ENCODE measurements around the gene CCDC85C. TPM values are rescaled to one million over a fixed set of nuclear protein-coding genes. Genes with fewer than 3 reads are reported as not detected.

The CCDC85C gene
- polyA plus RNA-seq, 12 donors: 2.9 to 10.4 (median 3.7) TPM; not detected in 1

DNA sequence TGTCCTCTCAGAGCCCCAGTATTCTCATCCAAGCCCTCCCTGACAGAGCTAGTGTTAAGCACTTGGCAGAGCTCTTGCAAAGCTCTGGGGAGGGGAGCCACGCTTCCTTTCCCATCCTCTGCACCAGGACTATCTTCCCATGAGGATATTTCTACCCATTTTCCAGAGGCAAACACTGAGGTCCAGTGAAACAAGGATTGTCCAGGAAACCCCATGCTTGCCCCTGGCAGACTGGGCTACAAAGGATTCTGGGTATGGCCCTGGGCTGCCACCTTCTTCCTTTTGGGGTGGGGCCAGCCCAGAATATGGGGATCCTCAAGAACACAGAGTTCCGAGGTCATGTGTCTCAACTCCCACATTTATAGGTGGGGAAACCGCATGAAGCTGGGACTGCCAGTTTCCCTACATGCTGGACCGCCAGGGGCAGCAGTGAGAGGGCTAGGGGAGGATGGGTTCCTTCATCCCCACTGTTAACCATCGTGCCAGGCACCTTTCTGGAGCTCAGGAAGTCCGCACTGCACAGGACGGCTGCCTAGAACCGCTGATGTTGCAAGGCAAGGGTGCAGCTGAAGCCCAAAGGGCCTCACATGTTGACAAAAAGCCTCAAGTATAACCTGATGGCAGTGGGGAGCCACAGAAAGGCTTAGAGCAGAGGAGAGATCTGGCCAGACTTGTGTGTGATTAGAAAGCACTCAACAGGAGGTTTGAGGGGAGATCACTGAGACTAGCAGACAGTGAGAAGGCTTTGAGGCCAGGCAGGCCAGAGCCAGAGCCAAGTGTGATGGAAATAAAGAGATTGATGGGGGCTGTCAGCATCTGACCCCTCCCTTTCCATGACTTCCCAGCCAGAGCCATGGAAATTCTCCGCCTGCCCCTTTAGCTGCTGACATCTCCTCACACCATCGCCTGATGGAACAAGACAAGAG lies 5.5 kb upstream of the CCDC85C start:
- DNase-seq: no peak

DNA sequence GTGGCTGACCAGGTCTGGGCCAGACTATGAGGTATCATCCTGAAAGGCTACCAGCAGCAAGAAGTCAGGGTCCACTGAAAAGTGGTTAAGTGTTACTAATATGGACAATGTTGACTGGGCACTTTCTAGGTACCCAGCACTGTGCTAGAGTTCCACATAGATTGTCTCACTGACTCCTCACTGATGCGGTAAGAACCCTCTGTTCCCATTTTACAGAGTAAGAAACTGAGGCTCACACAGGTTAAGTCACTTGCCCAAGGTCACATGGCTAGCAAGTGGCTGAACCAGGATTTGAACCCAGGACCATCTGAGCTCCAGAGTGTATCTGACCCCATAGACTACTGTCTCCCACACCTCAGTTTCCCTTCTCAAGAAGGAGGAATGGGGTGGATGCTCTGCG lies 4.6 kb upstream of the CCDC85C start:
- DNase-seq: no peak

DNA sequence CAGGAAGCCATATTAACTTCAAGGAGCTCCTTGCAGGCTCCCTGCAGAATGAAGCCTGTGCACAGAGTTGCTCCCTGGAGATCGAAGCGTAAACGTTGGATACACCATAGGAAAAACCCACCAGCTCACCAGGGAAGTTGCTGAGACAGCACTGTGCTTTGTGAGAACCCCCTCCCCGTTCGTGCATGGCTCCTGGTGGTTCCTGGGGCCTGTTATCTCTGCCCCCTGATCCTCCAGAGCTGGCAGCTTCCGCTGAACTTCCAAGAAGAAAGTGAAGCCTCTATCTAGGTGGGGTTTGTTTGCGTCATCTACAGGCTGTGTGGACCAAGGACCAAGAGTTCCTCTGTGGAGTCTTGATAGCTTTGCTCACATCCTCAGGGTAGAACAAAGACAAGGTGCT lies 2.4 kb upstream of the CCDC85C start:
- DNase-seq: no peak

DNA sequence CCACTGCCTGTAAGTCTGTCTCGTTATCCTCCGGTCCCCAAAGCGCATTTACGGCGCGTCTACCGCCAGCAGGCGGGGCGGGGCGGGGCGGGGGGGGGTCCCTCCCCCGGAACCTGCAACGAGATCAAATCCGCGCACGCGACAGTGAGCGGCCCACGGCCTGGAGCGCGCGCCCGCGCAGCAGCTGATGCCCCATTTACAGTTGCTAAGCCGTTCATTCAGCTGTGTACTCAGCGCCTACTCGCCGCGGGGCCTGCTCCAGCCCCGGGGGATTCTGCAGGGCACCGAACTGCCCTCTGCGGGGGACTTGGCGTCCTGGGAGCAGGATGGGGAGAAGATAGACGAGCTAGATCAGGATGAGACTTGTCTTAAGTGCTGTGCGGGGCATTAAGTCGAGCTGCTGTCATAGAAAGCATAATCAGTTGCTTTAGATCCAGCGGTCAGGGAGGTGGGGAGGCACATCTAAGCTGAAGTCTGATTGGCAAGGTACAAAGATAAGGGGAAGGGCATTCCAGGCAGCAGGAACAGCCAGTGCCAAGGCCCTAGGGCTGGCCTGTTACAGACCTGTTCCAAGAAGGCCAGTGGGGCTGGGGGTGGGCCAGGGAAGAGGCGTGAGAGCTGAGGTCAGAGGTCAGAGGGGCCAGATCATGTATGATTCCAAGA lies 1.4 kb upstream of the CCDC85C start:
- DNase-seq: no peak

DNA sequence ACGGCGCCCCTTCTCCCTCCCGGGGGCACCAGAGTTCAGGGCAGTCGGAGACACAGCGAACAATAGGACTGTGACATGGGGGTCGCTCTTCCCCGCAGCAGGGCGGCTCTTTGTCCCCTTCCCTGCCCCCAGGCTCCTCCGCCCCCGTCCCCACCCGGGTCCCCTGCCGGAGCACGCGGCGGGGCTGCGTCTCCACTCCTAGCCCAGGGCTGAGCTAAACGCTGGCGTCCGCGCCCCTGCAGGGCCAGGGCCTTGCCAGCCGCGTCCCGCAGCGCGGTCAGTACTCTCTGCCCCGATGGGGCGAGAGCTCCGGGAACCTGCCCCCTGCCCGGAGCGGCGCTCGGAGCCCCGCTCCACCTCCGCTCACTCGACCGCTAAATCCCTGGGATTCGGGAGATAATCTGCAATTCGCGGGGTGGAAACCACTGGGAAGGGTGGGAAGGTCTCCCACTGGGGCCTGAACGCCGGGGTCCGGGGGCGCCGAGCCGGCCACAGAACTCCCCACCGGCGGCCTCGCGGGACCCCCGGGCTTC lies 825 bp upstream of the CCDC85C start:
- DNase-seq: no peak

DNA sequence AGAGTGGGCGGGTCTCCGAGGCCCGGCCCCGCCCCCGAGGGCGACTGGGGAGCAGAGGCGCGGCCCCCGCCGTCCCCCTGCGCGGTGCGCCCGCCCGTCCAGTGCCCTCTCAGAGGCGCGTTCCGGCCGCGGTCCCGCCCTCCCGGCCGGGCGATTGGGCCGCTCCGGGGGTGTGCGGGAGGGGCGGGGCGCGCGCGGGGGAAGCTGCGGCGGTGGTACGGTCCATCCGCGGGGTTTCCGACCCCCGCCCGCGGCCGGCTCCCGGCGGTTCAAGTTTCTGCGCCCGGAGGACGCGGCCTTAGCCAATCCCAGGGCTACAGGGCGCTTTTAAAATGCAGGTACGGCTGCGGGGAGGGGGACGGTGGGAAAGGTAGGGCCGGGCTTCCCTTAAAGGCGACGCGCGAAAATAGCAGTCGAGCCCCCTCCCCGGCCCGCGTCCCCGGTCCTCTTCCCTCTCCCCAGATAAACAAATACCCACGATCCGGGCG lies 315 bp upstream of the CCDC85C start:
- DNase-seq: peak; percentile 90

DNA sequence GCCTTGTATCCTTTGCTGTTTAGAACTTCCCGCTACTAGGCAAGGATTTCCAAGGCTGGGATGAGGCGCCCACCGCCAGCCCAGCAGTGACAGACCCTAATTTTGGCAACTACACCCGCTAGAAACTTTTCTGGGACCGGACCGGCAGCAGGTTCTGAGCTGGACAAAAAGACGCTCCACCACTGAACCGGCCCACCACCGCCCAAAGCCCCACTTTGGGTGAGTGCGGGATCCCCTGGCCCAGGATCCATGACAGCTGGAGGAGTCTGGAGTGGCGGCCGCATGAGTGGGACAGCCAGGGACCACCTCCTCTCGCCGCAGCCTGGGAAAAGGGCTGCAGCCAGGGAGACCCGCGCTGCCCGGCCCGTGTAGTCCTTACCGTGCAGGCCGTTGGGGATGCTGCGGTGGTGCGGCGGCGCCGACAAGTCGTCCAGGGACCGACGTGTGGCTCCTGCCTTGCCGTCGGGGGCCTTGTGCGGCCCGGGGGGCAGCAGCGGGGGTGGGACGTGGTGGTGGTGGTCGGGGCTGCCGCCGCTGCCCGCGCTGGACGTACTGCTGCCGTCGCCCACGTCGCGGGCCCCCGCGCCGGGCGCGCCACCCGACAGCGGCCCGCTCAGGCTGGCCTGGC lies 1.1 kb downstream of the CCDC85C start:
- DNase-seq: no peak

DNA sequence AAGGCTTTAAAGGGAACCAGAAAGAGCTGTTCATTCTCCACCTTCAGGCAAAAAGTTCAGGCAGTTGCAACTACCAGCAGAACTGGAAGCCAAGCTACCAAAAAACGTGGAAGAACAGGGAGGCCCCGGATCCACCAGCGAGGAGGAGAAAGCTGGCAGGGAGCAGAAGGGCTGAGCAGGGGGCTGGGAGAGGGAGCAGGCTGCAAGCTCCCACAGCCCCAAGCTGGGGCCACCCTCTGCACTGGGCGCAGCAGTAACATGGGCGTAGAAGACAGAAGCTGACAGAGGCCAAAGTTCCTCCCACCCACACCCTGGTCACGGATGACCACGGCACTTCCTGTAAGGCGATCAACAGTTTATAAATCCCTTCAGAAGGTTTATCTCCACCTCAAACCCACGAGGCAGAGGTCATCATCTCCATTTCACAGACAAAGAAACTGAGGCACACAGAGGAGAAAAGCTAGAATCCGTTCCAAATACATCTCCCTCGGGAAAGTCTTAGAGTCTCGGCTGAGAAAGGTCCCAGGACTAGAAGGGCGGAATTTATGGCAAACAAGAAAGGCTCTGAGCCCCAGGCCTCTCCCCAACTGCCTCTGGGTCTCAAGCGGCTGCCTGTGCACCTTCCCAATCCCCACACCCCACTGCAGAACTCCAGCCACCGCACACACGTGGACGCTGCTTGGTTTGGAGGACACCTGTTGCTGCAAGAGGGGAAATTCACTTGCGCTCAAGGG lies 1.8 kb downstream of the CCDC85C start:
- no peak for DNase-seq

DNA sequence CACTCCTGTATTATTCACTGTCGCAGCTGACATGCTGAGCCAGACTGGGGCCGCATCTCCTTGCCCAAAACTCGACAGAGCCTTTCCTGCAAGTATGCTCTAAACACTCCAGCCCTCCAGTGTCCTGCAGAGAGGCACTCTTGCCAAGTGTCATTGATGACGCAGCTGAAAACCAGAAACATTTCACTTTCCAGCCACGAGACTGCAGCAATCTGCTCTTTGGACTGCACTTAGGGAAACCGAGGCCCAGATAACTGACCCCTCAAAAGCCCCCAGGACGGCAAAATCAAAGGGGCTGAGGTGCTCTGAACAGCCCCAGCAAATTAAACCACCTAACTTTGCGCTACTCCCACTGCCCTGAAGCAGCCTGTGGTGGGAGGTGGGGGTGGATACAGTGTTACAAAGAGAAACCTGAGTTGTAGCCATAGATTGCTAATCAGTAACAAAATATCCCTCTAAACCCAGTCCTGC lies 2.6 kb downstream of the CCDC85C start:
- DNase-seq: no peak

DNA sequence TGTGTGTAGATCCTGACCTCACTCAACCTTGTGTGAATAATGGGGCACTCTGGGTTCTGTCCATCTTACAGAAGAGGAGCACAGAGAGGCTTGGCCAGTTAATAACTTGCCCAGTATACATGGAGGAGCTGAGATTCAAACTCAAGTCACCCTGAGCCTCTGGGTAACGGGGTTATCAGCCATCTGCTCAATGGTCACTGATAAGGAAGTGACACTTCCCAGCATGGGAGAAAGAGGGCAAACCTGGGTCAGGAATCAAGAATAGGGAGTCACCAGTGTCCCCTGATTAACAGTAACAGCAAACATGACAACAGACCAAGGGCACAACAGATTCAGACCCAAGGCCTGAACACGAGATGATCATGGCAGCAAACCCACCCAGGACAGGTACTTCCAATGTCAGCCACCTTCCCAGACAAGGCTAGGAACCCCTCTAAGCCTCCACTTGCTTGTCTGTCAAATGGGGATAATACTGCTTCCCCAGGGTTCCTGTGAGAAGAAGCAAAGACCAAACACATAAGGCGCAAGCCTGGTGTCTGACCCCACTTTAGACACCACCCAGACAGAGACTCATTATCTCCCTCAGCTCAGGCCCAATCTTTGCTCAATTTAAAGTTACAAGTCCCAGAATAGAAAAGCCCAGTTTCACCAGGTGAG lies 3.6 kb downstream of the CCDC85C start:
- no peak for DNase-seq

DNA sequence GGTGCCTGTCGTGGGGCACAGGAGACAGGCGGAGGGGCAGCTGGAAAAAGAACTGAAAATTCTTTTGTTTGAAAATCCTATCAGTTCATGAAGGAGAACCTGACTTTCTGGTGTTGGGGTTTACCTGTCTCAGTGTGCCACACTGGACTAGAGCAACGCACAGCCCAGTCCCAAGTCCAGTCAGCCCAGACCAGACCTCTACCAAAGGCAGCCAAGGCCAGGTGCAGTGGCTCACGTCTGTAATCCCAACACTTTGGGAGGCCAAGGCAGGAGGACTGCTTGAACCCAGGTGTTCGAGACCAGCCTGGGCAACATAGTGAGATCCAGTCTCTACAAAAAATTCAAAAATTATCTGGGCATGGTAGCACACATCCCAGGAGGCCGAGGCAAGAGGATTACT lies 4.6 kb downstream of the CCDC85C start:
- no peak for DNase-seq

DNA sequence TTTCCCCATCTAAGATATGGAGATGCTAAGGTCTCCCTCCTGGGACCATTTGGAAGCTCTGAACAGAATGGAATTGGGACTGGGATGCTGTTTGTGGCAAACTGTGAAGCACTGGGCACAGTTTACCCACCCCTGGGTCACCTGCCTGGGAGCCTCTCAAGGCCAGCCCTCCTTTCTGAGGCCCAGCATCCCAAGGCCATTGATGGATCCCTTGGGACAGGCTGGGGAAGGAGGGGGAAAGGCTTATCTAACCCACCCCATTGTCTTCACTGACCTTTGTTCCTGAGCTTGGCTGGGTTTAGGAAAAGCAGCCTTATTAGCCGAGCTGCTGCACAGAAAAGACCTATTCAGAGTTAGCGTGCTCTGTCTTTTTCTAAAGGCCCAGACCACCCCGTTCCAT lies 5.2 kb downstream of the CCDC85C start:
- DNase-seq: no peak

DNA sequence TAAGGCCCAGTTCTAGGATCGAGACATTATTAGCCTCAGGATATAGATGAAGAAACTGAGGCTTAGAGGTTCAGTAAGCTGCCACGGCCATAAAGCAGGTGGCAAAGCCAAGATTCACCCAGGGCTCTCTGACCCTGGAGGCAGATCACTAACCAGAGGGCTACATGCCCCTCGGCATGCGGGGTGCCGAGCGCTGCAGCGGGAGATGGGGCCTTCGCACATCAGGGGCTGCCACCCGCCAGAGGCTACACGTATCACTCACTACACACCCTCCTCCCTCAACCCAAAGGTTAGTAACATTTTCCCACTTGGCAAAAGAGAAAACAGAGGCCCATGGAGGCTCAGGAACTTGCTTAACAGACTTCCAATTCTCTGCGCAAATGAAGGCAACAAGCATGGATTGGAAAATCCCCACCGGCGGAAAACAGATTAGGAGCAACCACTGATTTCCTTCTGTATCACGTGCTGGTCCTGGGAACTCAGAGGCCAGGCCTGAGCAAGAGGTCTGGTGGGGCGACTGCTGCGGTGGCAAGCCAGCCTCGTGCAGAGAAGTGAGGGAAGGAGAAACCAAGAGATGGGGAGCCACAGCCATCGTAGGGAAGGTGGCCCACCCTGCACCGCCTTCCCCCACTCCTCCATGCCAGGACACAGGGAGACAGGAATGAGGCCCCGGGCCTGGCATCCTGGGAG lies 6.0 kb downstream of the CCDC85C start:
- DNase-seq: no peak

DNA sequence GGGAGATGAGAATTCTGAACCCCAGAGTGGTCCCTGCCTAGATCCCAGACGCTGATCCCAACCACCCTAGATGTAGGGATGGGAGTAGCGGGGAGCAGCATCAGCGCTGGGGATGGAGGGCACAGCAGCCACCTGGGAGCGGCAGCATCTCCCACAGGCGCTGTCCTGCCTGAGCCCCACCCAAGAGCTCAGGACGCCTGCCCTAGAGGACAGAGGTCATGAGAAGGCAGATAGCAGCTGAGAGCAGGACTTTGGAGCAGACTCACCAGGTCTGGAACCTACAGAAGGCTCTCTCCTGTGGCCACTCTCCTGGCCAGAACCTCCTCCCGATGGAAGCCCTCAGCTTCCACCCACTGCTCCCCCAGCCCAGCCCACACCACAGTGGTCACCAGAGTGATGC lies 7.2 kb downstream of the CCDC85C start:
- no peak for DNase-seq

DNA sequence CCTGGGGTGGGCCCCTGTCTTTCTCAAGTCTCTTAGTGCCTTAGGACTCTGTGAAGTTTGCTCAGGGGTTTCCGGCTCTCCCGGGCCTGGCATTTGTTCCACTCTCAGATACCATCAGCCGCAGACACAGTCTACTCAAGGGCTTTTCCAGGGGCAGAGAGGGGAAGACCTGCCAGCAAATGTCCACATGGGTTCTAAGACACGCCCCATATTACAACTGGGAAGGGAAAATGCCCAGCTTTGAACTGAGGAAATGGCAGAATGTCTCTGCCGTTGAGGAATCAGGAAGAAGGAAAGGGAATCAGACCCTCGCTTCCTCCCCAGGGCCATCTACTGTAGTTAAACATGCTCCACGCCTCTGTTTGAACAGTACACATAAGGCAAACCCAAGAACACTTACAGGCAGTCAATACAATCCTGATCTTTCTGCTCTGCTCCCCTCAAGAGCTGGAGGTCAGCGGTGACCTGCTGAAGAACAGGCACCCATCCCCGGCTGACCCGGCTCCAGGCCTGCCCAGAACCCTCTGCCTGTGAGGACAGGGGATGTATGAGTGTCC lies 7.9 kb downstream of the CCDC85C start:
- no peak for DNase-seq

DNA sequence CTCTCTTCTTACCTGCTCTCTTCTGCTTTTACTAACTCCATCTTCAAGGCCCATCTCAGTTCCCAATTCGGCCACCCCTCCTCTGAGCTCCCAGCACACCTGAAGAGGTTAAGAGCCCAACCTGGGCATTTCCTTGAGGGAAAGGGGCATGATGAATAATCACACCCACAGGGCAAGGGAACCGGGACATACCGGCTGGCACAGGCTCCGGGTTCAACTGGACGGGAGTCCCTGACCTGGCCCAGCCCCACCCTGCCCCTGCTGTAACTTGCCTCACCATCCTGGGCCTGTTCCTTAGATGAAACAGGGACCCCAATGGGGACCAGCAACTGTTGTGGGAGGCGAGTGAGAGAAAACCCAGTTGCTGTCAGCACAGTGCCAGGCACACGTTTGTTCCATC lies 8.5 kb downstream of the CCDC85C start:
- DNase-seq: no peak

DNA sequence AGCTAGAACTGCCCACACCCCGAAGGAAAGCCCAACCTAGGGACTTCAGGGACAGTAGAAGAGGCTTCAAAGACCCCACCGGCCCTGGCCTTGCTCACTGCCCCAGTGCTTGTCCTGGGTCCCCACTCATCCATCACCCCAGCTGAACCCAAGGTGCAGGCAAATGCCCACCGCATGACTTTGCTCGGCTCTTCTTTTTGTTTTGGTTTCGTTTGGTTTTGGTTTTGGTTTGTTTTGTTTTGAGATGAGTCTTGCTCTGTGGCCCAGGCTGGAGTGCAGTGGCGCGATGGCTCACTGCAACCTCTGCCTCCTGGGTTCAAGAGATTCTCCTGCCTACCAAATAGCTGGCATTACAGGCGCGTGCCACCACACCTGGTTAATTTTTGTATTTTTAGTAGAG lies 9.0 kb downstream of the CCDC85C start:
- no peak for DNase-seq

DNA sequence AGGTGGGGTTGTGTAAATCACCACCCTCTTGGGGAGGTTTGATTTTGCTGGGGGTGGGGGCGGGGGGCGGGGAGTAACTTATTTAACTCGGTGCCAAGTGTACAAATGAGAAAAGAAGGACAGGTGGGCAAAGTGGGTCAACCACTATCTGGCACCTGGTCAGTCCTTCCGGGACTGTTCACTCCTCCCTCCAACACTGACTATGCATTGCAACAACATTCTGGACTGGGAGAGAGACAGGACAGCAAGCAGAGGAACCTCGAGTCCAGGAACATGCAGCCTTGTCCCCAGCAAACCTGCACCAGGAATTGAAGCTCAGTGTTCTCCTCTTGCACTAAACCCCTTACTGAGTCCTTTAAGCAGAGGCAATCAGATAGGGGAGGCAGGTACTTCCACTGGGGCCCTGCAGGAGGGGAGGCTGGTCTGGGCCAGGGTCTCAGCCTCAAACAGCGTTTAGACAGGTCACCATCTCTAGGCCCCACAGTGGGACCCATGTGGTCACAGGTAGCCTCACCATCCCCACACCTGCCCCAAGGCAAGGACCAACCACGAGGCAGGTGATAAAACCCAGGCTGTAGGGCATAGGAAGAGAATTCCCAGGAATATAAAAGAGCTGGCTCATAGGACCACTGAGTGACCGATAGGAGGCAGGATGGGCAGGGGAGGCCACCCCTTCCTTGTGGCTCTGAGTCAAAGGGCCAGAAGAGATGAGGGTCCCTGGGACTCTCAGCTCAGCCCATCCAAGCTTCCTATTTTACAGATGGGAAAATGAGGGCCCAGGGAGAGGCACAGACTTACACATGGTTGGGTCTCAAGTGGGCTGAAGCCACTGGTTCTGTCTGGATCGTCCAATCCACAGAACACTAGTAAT lies 9.8 kb downstream of the CCDC85C start:
- DNase-seq: no peak

All from muscle of arm (tissue), 12 donors.